ENCODE measurements around the gene PHACTR3.

DNA sequence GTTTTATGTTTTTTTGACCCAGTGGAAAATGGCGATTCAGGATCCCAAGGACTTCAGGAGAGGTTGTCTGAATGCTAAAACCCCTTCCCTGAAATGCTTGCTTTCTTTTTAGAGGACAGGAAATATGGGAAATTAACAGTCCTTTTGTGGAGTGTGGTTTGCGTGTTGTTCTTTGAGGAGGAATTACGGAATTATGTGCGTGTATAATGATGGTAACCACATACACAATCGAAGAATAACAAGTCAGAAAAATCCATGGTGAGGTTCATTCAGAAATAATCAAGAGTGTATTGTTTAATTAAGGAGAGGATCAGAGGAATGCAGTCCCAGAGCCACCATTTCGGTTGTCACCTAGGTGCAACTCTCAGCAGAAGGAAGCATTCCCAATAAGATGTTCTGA is 73.2 kb downstream of the PHACTR3 start:
- TF ChIP-seq, protein P1, sequence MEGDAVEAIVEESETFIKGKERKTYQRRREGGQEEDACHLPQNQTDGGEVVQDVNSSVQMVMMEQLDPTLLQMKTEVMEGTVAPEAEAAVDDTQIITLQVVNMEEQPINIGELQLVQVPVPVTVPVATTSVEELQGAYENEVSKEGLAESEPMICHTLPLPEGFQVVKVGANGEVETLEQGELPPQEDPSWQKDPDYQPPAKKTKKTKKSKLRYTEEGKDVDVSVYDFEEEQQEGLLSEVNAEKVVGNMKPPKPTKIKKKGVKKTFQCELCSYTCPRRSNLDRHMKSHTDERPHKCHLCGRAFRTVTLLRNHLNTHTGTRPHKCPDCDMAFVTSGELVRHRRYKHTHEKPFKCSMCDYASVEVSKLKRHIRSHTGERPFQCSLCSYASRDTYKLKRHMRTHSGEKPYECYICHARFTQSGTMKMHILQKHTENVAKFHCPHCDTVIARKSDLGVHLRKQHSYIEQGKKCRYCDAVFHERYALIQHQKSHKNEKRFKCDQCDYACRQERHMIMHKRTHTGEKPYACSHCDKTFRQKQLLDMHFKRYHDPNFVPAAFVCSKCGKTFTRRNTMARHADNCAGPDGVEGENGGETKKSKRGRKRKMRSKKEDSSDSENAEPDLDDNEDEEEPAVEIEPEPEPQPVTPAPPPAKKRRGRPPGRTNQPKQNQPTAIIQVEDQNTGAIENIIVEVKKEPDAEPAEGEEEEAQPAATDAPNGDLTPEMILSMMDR (IDR thresholded peaks at IDR 0.05): no peak
- no peak for TF ChIP-seq ZFX (IDR thresholded peaks at IDR 0.05; ENCODE audit: borderline replicate concordance)
